Activated CD8-positive, alpha-beta memory T cell treated with anti-CD3 and anti-CD28 coated beads for 36 hours (primary cell): ENCODE data around the gene PHF19. TPM values are rescaled to one million over a fixed set of nuclear protein-coding genes. Genes with fewer than 3 reads are reported as not detected.

Source experiments
- CTCF ChIA-PET: fragments of 350-600 bp; sonication (Branson Sonifier 250); formaldehyde crosslinking; loops from one replicate; lab custom pipeline; 2021; ENCODE audit warnings: antibody characterized with exemption; lab: Charles Lee
- POLR2A ChIA-PET: fragments of 350-600 bp; sonication (Branson Sonifier 250); formaldehyde crosslinking; loops from one replicate; lab custom pipeline; 2021; ENCODE audit warnings: antibody characterized with exemption; lab: Charles Lee
- total RNA-seq, 2 experiments: library from RNA; stranded (reverse); gene quantifications; one replicate each; pipeline ENCODE4 v1.2.3, GENCODE V29; 2021

The PHF19 gene
- total RNA-seq, 2 experiments from 2014 or later = 174 TPM

DNA sequence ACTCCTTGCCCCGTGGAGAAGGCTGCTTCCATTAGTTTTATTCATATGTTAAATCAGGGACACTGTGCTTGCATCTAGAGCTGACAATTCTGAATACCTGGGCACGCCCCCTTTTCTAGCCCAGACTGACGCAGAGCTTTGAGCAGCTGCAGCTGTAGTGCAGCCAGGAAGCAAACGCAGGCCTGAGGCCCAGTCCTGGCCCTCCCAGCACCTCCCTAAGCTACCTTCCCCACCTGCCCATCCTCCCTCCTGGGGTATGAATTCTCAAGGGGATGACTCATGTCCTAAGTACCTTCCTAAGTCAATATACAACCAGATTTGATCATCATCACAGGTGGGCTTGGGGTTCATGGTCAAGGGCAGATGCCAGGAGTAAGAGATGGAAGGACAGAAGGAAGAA, 3.5 kb downstream of the PHF19 start:
- ChIA-PET POLR2A (interaction anchor here (0.7 to 2.1 kb wide), 3 partner anchors 17 to 55 kb away, joined by 5 to 7 read pairs (median 5); no protein-coding TSS in a partner anchor), CTCF (interaction anchor here (0.6 to 1.3 kb wide), 2 partner anchors 61 to 261 kb away, joined by 3 to 4 read pairs; no protein-coding TSS in a partner anchor)

DNA sequence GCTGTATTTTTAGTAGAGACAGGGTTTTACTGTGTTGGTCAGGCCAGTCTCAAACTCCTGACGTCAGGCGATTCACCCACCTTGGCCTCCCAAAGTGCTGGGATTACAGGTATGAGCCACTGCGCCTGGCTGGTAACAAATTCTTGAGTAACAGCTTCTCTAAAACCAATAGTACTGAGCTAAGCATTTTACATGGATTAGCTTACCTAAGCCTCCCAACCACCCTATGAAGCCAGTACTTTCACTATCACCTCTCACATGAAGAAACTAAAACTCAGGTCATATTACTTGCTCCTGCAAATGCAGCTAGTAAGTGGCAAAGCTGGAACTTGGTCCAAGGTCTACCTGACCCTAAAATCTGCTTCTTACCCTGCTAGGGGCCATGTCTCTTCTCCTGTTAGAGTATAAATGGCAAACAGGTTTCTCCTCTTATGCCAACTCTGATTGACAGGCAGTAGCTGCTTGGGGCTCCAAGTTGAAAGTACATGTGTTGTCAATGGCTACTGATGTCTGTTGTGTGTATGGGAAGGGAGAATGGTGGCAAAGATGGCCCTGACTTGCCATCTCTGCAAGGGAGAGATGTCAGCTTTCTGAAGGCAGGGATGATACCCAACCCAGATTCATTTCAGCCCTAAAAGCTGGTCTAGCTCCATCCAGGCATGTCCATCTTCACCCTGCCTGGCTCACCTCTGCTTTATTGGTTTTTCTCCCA, 4.0 kb downstream of the PHF19 start:
- ChIA-PET CTCF (interaction anchor here (0.6 to 1.3 kb wide), 3 partner anchors 54 to 73 kb away, joined by 3 to 4 read pairs (median 3); partner anchors contain the start of gene TRAF1), POLR2A (interaction anchor here (0.7 to 2.1 kb wide), 4 partner anchors 17 to 56 kb away, joined by 3 to 7 read pairs (median 5); no protein-coding TSS in a partner anchor)

DNA sequence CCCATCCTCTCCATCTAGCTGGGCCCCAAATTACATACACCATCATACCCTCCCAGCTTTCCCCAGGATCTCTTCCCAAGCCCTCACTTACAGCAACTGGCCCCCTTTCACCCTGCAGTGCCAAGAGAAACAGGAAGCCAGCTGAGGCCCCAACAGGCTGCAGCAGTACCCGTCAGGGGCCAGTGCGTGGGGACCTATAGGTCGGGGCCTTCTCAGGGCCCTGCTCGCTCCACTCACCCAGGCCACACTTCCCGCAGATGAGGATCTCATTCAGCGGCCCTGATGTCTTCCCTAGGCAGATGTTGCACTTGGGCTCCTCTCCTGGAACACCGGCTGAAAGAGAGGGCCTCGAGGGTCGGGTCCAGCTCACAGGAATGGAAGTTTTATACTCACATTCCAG, 6.8 kb downstream of the PHF19 start:
- ChIA-PET CTCF (interaction anchor here (1.0 to 2.7 kb wide), 6 partner anchors 13 to 56 kb away, joined by 3 to 15 read pairs (median 4); partner anchors contain the start of gene TRAF1), POLR2A (interaction anchor here (0.7 to 1.1 kb wide), 3 partner anchors 42 to 61 kb away, joined by 3 read pairs; no protein-coding TSS in a partner anchor)

DNA sequence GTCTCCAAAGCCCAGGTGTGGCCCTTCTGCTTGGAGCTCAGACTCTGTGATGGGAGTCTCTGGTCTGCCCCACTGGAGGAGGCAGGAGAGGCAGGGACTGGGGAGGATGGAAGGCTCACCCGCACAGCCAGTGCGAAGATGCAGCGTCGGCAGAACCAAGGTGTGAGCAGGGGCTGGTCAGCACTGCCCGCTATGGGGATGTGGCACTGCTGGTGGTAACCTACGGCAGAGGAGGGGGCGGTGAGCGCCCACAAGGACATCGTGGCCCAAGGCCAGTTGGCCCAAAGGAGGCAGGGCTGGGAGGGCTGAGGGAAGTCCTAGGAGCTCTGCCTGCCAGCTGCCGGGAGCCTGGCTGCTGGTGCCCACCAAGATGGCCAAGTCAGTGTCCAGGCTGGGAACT, 7.3 kb downstream of the PHF19 start:
- CTCF ChIA-PET = interaction anchor here (1.0 to 2.7 kb wide), 13 partner anchors 14 to 69 kb away, joined by 3 to 15 read pairs (median 4); partner anchors contain the start of genes PSMD5 and TRAF1
- POLR2A ChIA-PET = interaction anchor here (0.9 to 1.3 kb wide), 4 partner anchors 27 to 62 kb away, joined by 3 to 5 read pairs (median 3); no protein-coding TSS in a partner anchor

DNA sequence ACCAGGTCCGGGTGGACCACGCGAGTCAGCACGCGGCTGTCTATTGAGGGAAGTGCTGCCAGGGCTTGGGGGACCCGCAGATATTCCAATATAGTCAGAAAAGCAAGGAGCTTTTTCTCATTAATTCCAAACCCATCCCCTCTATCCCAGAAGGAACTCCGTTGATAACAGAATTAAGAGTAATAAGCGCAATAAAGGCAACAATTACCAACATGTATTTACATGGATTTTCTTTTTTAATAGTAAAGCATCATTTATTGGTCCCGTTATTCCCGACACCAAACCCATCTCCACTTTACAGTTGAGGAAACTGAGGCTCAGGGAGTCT, 7.7 kb downstream of the PHF19 start:
- CTCF ChIA-PET = interaction anchor here (1.0 to 2.7 kb wide), 14 partner anchors 14 to 138 kb away, joined by 3 to 15 read pairs (median 4); partner anchors contain the start of genes PSMD5 and TRAF1
- POLR2A ChIA-PET = interaction anchor here (0.8 to 1.3 kb wide), 6 partner anchors 23 to 62 kb away, joined by 3 to 5 read pairs (median 3); partner anchors contain the start of gene TRAF1

DNA sequence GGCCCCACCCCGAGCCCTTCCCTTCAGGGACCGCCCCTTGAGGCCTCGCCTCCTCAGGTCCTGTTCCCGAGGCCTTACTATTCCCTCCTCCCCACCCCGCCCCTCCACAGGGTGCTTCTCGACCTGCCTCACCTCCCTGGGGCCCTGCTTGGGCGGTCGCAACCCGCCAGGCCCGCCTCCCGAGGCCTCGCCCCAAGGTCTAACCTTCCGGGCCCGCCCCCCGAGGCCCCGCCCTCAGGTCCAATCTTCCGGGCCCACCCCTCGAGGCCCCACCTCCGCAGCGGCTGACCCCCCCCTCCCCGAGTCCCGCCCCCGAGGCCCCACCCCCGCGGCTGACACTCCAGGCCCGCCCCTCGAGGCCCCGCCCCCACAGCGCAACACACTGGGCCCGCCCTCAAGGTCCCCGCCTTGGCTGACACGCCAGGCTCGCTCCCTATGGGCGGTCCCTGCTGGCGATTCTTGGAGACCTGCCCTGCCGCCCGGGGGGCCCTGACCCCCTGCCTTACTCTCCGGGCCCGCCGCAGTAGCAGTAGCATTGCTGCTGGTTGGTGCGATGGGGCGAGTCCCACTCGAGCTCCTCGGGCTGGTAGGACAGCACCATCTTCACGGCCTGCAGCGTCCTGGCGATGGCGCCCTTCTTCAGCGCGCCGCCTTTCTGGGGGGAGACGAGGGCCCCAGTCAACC, 8.2 kb downstream of the PHF19 start:
- ChIA-PET CTCF (interaction anchor here (1.0 to 2.7 kb wide), 13 partner anchors 15 to 138 kb away, joined by 3 to 15 read pairs (median 4); partner anchors contain the start of genes PSMD5 and TRAF1), POLR2A (interaction anchor here (0.6 to 1.3 kb wide), 8 partner anchors 22 to 76 kb away, joined by 3 to 5 read pairs (median 3); partner anchors contain the start of genes FBXW2 and TRAF1)

DNA sequence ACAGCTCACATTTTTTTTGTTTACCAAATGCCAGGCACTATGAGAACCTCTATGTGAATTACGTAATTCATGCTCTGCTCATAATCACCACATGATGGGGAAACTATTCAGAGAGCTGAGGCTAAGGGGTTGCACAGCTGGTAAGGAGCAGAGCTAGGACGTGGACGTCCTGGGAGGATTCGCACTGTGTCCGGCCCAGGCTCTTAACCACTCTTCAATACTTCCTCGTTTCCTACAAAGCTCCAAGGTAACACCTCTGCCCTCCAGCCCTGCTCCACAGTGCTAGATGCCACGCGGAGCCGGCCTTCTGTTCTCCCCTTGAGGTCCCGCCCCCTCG, 8.7 kb downstream of the PHF19 start:
- CTCF ChIA-PET = interaction anchor here (1.2 to 2.7 kb wide), 3 partner anchors 58 to 137 kb away, joined by 3 to 15 read pairs (median 5); partner anchors contain the start of gene TRAF1
- POLR2A ChIA-PET = interaction anchor here (0.6 to 1.2 kb wide), 10 partner anchors 20 to 76 kb away, joined by 3 to 6 read pairs (median 3); partner anchors contain the start of gene FBXW2

DNA sequence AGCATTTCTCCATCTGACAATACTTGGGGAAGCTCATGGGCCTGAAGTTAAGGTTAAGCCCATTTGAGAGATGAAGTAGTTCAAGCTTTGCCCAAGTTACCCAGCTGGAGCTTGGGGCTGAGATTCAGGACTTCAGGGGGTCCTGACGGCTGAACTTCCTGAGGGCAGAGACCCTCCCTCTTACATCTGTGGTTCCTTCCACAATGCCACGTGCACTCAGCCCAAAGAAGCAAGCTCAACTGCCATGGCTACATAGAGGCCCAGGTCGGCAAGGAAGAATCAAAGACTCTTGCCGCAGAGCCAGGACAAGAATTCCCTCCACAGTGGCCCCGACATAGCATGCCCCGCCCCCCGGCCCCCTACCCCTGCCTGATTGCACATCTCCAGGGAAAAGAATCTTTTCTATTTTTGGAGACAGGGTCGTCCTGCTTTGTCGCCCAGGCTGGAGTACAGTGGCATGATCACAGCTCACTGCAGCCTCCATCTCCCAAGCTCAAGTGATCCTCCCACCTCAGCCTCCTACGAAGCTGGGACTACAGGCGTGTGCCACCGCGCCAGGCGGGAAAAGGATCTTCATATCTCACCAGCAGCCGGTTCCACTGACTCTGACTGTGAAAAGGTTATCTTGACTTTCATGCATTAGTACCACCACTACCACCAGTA, 9.2 kb downstream of the PHF19 start:
- POLR2A ChIA-PET = interaction anchor here (0.5 to 1.1 kb wide), 9 partner anchors 19 to 75 kb away, joined by 3 to 6 read pairs (median 3); partner anchors contain the start of gene FBXW2
- CTCF ChIA-PET = interaction anchor here (1.9 to 2.7 kb wide), 2 partner anchors 58 to 61 kb away, joined by 5 to 15 read pairs; partner anchors contain the start of gene TRAF1

DNA sequence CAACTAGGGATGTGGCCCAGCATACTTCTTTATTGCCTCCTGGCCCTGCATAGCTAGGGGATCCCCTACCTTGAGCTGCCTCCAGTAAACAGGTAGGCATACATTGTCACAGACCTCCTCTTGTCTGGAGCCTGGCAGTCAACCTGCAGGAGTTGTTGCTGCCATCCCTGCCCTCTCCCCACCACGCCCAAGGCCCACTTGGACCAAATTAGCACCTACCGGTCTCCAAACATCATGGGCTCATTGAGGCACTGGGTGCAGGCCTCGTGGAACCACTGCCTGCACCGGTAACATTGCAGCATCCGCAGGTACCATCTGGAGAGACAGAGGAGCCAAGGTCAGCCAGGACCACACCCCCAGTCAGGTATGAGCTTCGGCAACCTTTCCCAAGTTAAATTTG, 10.3 kb downstream of the PHF19 start:
- POLR2A ChIA-PET = interaction anchor here (0.6 kb wide), 1 partner anchor 16 kb away, joined by 3 read pairs; no protein-coding TSS in a partner anchor
- CTCF ChIA-PET = no interaction called here

DNA sequence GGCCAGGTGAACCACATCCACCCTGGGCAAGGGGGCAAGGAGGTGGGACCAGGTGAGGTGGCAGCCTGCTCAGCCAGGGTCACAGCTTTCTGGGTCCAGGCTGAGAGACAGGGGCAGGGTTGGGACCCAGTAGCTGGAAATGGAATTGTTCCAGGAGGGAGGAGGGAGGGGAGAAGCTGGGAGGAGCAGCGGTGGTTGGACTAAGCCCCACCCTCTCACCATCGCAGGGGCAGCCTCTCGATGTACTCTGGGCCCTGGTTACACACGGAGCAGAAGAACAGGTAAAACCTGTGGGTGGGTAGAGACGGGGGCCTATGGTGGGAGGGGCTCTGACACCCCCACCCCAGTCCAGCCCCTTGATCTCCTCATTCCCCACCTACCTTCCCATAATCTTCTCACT, 11.2 kb downstream of the PHF19 start:
- ChIA-PET CTCF (no interaction called here), POLR2A (no interaction called here)

DNA sequence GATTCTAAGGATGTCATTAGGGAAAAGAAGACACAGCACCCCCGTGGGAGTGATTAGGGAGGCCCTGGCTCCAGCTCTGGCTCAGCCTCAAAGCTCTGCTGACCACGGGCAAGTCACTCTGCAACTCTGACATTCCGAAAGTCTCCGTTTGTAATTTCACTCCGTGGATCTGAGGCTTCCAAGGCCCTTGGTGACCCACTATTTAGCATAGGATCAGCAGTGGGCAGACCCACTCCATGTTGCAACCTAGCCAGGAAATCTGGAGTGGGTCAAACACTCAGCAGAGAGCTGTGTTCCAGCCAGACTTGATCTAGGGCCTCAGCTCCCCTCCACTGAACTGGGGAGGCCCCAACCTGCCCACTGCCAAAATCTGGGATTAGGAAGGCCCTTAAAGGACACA, 11.8 kb downstream of the PHF19 start:
- ChIA-PET CTCF (no interaction called here), POLR2A (no interaction called here)

DNA sequence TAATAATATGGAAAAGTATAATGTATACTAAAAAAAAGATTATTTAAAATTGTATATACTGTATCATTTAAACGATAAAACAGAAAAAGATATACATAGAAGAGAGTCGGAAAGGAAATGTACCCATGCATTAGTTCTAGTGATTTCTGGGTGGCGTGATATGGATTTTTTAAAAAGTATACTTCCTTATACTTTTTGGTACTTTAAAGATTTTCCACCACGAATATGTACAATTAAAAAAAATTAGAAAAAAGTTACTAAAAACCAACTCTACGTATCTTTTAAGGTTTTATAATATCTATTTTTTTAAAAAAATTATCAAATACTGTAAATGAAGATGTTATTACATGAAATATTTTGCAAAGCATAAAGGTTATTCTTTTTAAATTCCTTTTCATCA, 12.3 kb downstream of the PHF19 start:
- ChIA-PET POLR2A (no interaction called here), CTCF (no interaction called here)

DNA sequence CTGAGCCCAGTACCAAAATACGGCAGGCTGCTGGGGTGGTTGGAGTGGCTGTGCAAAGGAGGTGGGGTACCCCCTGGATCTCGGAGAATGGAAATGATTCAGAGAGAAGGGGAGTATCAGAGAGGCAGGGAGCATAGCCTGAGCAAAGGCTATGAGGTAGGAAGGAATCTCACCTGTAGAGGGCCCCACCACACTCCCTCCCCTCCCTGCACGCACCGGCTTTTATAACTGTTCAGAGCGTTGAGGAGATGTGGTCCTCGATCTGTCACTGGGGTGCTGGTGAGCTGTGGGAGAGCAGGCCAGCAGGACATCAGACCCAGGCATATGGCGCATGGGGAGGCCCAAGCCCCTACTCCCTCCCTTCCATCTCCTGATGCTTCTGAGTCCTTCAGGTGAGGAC, 13.2 kb downstream of the PHF19 start:
- ChIA-PET POLR2A (interaction anchor here (0.8 kb wide), 1 partner anchor 15 kb away, joined by 4 read pairs; no protein-coding TSS in a partner anchor), CTCF (no interaction called here)

DNA sequence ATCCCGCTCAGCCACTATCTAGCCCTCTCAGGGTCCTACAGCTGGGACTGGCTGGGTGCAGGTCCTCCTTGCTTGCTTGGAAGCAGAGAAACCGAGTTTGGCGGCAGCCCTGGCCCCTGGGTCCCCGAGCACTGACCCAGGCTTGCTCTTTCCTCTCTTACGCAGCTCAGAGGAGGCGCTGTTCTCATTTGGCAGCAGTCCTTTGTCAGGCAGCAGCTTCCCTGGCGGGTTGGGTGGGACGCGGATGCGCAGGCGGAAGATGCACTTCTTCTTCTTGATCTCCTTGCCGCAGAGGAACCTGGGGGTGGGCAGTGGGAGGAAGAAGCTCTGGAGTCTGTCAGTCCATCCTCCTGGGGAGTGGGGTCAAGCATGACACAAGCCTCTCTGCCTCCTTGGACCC, 14.5 kb downstream of the PHF19 start:
- ChIA-PET POLR2A (no interaction called here), CTCF (no interaction called here)

DNA sequence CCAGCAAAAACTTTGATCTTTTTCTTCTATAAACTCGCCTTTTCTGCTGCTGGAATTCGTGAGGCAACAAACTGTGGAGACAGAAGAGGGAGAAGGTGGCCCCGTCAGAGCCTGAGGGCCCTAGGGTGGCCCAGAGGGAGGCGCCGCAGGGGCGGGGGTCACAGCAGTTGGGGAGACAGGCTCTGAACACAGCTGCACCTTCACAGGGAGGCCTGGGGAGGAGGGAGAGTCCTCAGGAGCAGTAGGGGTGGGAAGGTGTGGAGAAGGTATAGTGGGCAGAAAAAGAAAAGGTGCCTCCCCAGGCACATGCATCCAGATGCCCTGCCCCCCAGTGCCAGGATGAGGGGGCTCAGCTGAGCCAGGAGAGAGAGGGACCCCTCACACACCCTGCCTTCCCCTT, 15.1 kb downstream of the PHF19 start:
- ChIA-PET POLR2A (no interaction called here), CTCF (no interaction called here)

DNA sequence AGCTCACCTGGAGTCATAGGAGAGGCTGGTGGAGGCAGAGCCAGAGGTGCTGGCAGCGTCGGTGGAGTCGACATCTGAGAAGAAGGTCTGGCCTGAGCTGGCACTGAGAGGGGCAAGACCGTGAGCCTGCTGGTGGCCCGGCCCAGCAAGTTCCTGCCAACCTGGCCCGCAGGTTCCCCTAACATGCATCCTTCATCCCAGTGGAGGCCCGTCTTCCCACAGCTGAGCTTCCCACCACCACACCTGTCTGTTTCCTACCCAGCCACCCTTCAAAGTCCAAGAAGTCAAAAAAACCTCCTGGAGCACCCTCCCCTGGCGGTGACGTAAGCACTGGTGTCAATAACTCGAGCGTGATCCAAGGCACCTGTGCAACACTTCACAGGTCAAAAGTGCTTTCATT, 16.9 kb downstream of the PHF19 start:
- POLR2A ChIA-PET = no interaction called here
- CTCF ChIA-PET = no interaction called here

DNA sequence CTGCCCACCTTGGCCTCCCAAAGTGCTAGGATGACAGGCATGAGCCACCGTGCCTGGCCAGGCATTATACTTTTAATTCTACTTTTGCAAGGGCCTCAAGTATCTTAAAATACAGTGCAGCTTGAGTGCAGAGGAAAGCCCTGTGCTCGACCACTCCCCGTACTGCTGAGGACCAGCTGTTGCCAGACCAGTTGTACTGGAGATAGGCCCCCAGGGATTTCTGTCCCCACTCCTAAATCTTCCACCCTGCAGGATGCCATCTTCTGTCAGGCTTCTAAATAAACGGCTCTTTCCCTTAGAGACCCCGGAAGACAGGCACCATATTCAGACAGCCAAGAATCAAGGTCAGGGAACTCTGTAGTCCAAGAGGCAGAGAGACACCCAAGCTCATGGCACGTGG, 17.6 kb downstream of the PHF19 start:
- CTCF ChIA-PET = no interaction called here
- POLR2A ChIA-PET = no interaction called here

DNA sequence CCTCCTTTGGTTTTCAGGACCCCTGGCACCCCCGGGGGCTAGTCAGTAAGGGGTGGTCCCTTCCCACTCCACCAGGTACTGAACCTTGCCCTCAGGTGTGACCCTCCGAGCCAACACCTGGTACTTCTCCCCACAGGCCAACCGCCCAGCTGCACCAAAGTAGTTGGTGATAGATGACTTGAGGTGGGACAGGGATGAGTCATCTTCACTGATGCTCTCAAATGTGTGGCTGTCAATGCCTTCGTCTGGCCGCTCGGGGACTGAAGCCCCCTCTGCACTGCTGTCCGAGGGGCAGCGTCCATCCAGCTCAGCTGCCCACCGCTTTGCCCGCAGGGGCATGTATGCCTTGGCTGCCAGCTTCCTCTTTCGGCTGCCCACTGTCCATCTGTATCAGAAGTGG, 19.1 kb downstream of the PHF19 start:
- ChIA-PET CTCF (no interaction called here), POLR2A (no interaction called here)

DNA sequence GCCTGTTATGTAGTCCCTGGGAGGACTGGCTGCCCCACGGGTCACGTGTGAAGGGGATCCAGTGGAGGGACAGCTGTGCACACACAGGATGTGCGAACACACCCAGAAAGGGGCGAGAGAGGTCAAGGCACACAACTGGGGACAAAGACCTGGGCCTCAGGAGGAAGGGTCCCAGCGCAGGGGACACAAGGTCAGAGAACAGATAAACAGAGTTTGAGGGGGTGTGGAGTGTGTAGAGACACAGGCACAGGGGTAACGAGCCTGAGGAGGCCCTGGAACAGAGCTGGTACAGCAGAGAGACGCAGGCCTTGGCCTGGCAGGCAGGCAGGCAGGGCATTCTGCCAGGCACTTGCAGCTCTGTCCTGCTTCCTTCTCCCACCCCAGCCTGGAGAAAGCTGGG, 19.5 kb downstream of the PHF19 start:
- CTCF ChIA-PET = no interaction called here
- POLR2A ChIA-PET = no interaction called here
